ENCODE measurements around the gene PDCD4. TPM values are rescaled to one million over a fixed set of nuclear protein-coding genes. Genes with fewer than 3 reads are reported as not detected.

Gene PDCD4
- total RNA-seq, 1 donor from 2014 or later, result 79.9 TPM

GRCh38 chr10:110897184-110897583 is 25.5 kb downstream of the PDCD4 start:
- Histone ChIP-seq H3K27me3 (ENCODE audit: insufficient read depth, low read length) (no peaks in the 10 kb centered on the region), H3K27ac (ENCODE audit: low read depth, low read length) (no peak overlapping the region), H2AFZ (ENCODE audit: low read depth, low read length) (no peak overlapping the region), H4K20me1 (ENCODE audit: insufficient read depth, low read length) (no peaks in the 10 kb centered on the region), H3K36me3 (ENCODE audit: insufficient read depth, low read length) (peaks cover 16% of the 10 kb centered on the region), H3K4me2 (ENCODE audit: low read length) (no peak overlapping the region), H3K79me2 (ENCODE audit: insufficient read depth, low read length) (no peaks in the 10 kb centered on the region), H3K9ac (ENCODE audit: low read length) (no peak overlapping the region), H3K4me1 (ENCODE audit: insufficient read depth, low read length) (peaks cover 8% of the 10 kb centered on the region), H3K4me3 (ENCODE audit: insufficient read depth, low read depth, low read length) (no peak overlapping the region), H3K9me3 (ENCODE audit: insufficient read depth, low read depth, low read length) (no peaks in the 10 kb centered on the region)
- FAIRE-seq (no peak), DNase-seq (ENCODE audit: low read depth) (no peak)
- no peaks in the 10 kb centered on the region for H3K27me3 Mint-ChIP-seq (ENCODE audit: low read depth, unreplicated experiment)
- peaks cover 10% of the 10 kb centered on the region for H3K36me3 Mint-ChIP-seq (ENCODE audit: low read depth, unreplicated experiment)
- H3K4me1 Mint-ChIP-seq (ENCODE audit: low read depth, unreplicated experiment), result peaks cover 12% of the 10 kb centered on the region
- peak overlapping the region; percentile 69 for H3K27ac Mint-ChIP-seq (ENCODE audit: unreplicated experiment)
- no peak overlapping the region for H3K4me3 Mint-ChIP-seq (ENCODE audit: unreplicated experiment)
- TF ChIP-seq, protein P1, sequence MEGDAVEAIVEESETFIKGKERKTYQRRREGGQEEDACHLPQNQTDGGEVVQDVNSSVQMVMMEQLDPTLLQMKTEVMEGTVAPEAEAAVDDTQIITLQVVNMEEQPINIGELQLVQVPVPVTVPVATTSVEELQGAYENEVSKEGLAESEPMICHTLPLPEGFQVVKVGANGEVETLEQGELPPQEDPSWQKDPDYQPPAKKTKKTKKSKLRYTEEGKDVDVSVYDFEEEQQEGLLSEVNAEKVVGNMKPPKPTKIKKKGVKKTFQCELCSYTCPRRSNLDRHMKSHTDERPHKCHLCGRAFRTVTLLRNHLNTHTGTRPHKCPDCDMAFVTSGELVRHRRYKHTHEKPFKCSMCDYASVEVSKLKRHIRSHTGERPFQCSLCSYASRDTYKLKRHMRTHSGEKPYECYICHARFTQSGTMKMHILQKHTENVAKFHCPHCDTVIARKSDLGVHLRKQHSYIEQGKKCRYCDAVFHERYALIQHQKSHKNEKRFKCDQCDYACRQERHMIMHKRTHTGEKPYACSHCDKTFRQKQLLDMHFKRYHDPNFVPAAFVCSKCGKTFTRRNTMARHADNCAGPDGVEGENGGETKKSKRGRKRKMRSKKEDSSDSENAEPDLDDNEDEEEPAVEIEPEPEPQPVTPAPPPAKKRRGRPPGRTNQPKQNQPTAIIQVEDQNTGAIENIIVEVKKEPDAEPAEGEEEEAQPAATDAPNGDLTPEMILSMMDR (IDR thresholded peaks at IDR 0.05; ENCODE audit: insufficient read depth, low read depth, low read length), result no peak
- TF ChIP-seq EZH2 (IDR thresholded peaks at IDR 0.05; ENCODE audit: insufficient read depth, low read length), result no peak
- no peaks in the 10 kb centered on the region for H3K9me3 Mint-ChIP-seq (ENCODE audit: unreplicated experiment)

DNA sequence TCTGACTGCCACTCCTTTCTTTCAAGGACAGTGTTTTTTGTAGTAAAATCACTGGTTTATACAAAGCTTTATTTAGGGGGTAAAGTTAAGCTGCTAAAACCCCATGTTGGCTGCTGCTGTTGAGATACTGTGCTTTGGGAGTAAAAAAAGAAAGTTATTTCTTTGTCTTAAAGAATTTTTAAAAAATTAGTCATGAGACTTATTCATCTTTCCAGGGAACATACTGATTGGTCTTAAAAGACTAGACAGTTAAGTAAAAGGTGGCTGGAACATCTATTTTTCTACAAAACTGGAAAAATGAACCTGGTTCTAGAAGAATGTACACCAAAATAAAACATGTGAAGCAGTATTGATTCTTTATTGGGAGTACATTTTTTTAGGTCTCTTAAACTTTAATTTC is 26.7 kb downstream of the PDCD4 start:
- TF ChIP-seq EZH2 (IDR thresholded peaks at IDR 0.05; ENCODE audit: insufficient read depth, low read length), result no peak
- TF ChIP-seq, protein P1 (IDR thresholded peaks at IDR 0.05; ENCODE audit: insufficient read depth, low read depth, low read length), result no peak
- no peaks in the 10 kb centered on the region for H3K79me2 ChIP-seq (ENCODE audit: insufficient read depth, low read length)

DNA sequence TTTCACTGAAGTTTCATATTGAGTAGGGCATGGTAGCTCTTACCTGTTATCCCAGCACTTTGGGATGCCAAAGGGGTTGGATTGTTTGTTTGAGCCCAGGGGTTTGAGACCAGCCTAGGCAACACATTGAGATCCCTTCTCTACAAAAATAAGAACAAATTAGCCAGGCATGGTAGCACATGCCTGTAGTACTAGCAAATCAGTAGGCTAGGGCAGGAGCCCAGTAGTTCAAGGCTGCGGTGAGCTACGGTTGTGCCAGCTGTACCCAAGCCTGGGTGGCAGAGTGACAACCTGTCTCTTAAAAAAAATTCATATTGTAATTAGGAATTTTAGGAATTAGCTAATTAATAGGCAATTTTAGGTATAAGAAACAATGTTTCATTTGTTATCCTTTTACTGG is 29.3 kb downstream of the PDCD4 start:
- H3K27ac Mint-ChIP-seq (ENCODE audit: unreplicated experiment), result no peak overlapping the region

More for the DNA sequence above, 26.7 kb downstream of the PDCD4 start:
- Histone ChIP-seq H3K36me3 (ENCODE audit: insufficient read depth, low read length) (peaks cover 16% of the 10 kb centered on the region), H3K27ac (ENCODE audit: low read depth, low read length) (peak overlapping the region; percentile 23), H3K9me3 (ENCODE audit: insufficient read depth, low read depth, low read length) (no peaks in the 10 kb centered on the region), H3K4me3 (ENCODE audit: insufficient read depth, low read depth, low read length) (no peak overlapping the region), H3K9ac (ENCODE audit: low read length) (no peak overlapping the region), H3K27me3 (ENCODE audit: insufficient read depth, low read length) (no peaks in the 10 kb centered on the region), H3K4me2 (ENCODE audit: low read length) (peak overlapping the region; percentile 23), H2AFZ (ENCODE audit: low read depth, low read length) (no peak overlapping the region), H4K20me1 (ENCODE audit: insufficient read depth, low read length) (no peaks in the 10 kb centered on the region), H3K4me1 (ENCODE audit: insufficient read depth, low read length) (peaks cover 8% of the 10 kb centered on the region)
- FAIRE-seq, result peak; percentile 50
- H3K4me3 Mint-ChIP-seq (ENCODE audit: unreplicated experiment), result no peak overlapping the region
- peaks cover 22% of the 10 kb centered on the region for H3K4me1 Mint-ChIP-seq (ENCODE audit: low read depth, unreplicated experiment)
- peak; percentile 8 for DNase-seq (ENCODE audit: low read depth)
- H3K9me3 Mint-ChIP-seq (ENCODE audit: unreplicated experiment), result no peaks in the 10 kb centered on the region
- H3K27me3 Mint-ChIP-seq (ENCODE audit: low read depth, unreplicated experiment), result no peaks in the 10 kb centered on the region
- peak overlapping the region; percentile 41 for H3K27ac Mint-ChIP-seq (ENCODE audit: unreplicated experiment)
- H3K36me3 Mint-ChIP-seq (ENCODE audit: low read depth, unreplicated experiment), result peaks cover 10% of the 10 kb centered on the region

More for the DNA sequence above, 29.3 kb downstream of the PDCD4 start:
- peaks cover 14% of the 10 kb centered on the region for H3K36me3 ChIP-seq (ENCODE audit: insufficient read depth, low read length)
- no peaks in the 10 kb centered on the region for H3K27me3 ChIP-seq (ENCODE audit: insufficient read depth, low read length)
- peaks cover 24% of the 10 kb centered on the region for H3K4me1 Mint-ChIP-seq (ENCODE audit: low read depth, unreplicated experiment)
- H3K9me3 ChIP-seq (ENCODE audit: insufficient read depth, low read depth, low read length), result no peaks in the 10 kb centered on the region
- DNase-seq (ENCODE audit: low read depth), result no peak
- no peak overlapping the region for H3K27ac ChIP-seq (ENCODE audit: low read depth, low read length)
- H3K9me3 Mint-ChIP-seq (ENCODE audit: unreplicated experiment), result no peaks in the 10 kb centered on the region
- H3K9ac ChIP-seq (ENCODE audit: low read length), result no peak overlapping the region
- no peaks in the 10 kb centered on the region for H3K27me3 Mint-ChIP-seq (ENCODE audit: low read depth, unreplicated experiment)
- peaks cover 8% of the 10 kb centered on the region for H3K4me1 ChIP-seq (ENCODE audit: insufficient read depth, low read length)
- no peak for FAIRE-seq
- no peak overlapping the region for H3K4me3 Mint-ChIP-seq (ENCODE audit: unreplicated experiment)
- no peak for TF ChIP-seq EZH2 (IDR thresholded peaks at IDR 0.05; ENCODE audit: insufficient read depth, low read length)
- peaks cover 10% of the 10 kb centered on the region for H3K36me3 Mint-ChIP-seq (ENCODE audit: low read depth, unreplicated experiment)
- H4K20me1 ChIP-seq (ENCODE audit: insufficient read depth, low read length), result no peaks in the 10 kb centered on the region
- no peaks in the 10 kb centered on the region for H3K79me2 ChIP-seq (ENCODE audit: insufficient read depth, low read length)
- no peak overlapping the region for H3K4me2 ChIP-seq (ENCODE audit: low read length)
- no peak overlapping the region for H2AFZ ChIP-seq (ENCODE audit: low read depth, low read length)
- H3K4me3 ChIP-seq (ENCODE audit: insufficient read depth, low read depth, low read length), result no peak overlapping the region

Measured in astrocyte (in vitro differentiated cells and primary cell).